ENCODE results near the gene GOLGA3.
A peak's percentile ranks its signal among the peaks of the same experiment; 100 is the strongest.
"Not testable (repeated sequence)": the region's sequence is repeated elsewhere in the genome, so short reads cannot be mapped to it uniquely, and the experiment has no call there.

Gene GOLGA3

DNA sequence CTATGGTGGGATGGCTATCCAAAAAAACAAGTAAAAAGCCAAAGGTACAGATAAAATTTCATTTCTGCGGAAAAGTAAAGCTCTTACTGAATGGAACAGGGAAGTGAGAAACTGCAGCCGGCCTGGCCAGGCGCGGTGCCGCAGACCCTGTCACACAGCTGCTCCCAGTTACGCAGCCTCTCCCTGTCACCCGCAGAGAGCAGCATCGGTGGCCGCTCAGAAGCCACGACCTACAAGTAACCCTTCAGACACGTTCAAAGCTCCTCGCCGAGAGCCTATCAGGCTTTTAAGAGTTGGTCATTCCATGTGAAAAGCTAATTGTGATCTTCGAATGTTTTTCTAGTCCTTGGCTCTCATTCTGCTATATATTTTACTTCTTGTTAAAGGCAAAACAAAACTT lies 56.1 kb downstream of the GOLGA3 start:
- Histone ChIP-seq H3K27ac (peak overlapping the region; percentile 85), H3K36me3 (peaks cover 67% of the 10 kb centered on the region)

DNA sequence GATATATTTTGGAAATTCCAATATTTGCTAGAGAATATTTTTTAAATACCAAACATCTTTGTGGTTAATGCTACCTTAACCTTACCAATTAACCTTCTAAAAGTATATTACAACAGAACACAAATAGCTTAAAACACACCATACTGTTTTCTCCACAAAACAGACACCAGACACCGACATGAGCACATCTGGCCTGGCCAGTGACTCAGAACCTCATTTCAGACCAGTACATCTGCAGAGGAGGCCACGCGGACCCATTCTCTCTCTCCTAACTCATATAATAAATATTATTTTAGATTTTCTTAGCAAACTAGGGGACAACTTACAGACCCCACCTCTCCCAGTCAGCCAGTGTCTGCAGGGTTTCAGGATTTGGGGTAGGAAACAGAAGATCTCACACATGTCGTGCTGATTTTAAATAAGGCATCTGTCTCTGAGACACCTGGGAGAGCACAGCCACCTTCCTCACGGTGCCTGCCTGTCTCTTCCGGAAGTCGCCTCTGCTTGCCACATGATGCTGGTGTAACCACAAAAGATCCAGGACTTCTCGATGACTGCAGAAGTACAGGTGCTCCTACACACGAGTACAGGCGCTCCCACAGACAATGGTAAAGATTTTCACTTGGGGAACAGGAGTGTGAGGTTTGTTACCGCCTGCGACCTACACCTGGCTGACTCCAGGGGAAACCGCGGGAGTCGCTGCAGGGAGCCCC lies 57.4 kb downstream of the GOLGA3 start:
- Histone ChIP-seq H3K27ac (peak overlapping the region; percentile 85), H3K9me3 (no peaks in the 10 kb centered on the region), H3K27me3 (no peaks in the 10 kb centered on the region), H4K20me1 (peaks cover 35% of the 10 kb centered on the region), H3K4me1 (peaks cover 89% of the 10 kb centered on the region), H3K4me2 (peak overlapping the region; percentile 85), H3K9ac (peak overlapping the region; percentile 71), H3K4me3 (no peak overlapping the region), H3K36me3 (peaks cover 54% of the 10 kb centered on the region)
- TF ChIP-seq Cebpa-rat (IDR thresholded peaks at IDR 0.05), result no peak

More for the DNA sequence above, 56.1 kb downstream of the GOLGA3 start:
- Histone ChIP-seq H3K4me2 (peak overlapping the region; percentile 85), H3K4me1 (peaks cover 76% of the 10 kb centered on the region), H3K9ac (peak overlapping the region; percentile 27; the same call in 1 of the 2 replicates), H4K20me1 (peaks cover 36% of the 10 kb centered on the region), H3K27me3 (no peaks in the 10 kb centered on the region), H3K9me3 (no peaks in the 10 kb centered on the region), H3K4me3 (no peak overlapping the region)
- TF ChIP-seq Cebpa-rat (IDR thresholded peaks at IDR 0.05), result no peak

DNA sequence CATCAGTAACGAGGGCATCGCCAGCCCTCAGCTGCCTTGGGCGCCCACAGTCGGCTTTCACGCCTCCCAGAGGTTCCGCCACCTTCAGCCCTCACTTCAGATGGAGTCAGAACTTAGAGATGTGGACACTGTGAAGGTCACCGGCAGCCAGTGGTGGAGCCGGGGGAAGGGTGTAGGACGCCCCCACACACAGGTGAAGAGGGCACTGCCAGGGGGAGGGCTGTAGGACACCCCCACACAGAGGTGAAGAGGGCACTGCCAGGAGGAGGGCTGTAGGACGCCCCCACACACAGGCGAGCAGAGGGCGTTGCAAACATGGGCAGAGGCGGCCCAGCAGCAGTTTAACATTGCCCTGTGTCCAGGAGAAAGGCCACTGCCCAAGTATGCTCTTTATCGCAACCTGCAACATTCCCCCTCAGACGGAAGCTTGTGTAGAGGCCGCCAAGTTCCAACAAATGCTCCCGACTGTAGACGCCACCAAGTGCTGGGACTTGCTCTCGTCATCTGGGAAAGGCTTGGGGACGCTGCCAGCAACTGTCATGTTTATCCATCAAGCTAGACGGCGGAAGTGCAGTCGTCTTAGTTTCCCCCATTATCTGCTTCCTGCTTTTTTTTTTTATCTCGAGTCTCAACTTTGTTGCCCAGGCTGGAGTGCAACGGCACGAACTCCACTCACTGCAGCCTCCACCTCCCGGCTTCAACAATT lies 62.1 kb downstream of the GOLGA3 start:
- Histone ChIP-seq H3K4me2 (peak overlapping the region; percentile 85), H3K27ac (peak overlapping the region; percentile 85), H3K9ac (peak overlapping the region; percentile 62), H3K4me1 (peaks cover 92% of the 10 kb centered on the region), H3K9me3 (no peaks in the 10 kb centered on the region), H4K20me1 (no peaks in the 10 kb centered on the region; the same call in 1 of the 2 replicates), H3K4me3 (peak overlapping the region; percentile 34), H3K36me3 (peaks cover 8% of the 10 kb centered on the region), H3K27me3 (no peaks in the 10 kb centered on the region)
- TF ChIP-seq Cebpa-rat (IDR thresholded peaks at IDR 0.05), result no peak

DNA sequence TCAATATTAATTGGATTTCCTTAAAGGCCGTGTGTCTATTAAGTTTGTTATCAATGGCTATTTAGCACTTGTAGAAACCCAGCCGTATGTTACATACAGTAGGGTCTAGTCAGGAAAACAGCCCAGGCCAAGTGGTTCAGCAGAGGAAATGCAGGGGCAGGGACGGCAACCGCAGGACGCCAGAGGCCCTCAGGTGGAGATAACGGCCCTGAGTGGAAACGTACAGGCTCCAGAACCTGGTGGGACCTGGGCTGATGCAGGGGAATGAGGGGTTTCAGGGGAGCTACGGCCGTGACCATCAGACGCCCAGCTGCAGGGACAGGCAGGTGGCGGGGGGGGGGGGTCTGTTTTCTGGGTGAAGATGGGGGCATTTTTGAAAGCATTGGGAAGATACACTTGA lies 63.3 kb downstream of the GOLGA3 start:
- peak overlapping the region; percentile 62 for H3K9ac ChIP-seq
- H4K20me1 ChIP-seq, result peaks cover 11% of the 10 kb centered on the region
- no peaks in the 10 kb centered on the region for H3K9me3 ChIP-seq
- peaks cover 5% of the 10 kb centered on the region; the same call in 1 of the 2 replicates for H3K36me3 ChIP-seq
- peak overlapping the region; percentile 85 for H3K27ac ChIP-seq
- no peaks in the 10 kb centered on the region for H3K27me3 ChIP-seq
- peak overlapping the region; percentile 34 for H3K4me3 ChIP-seq
- peak overlapping the region; percentile 85 for H3K4me2 ChIP-seq
- H3K4me1 ChIP-seq, result peaks cover 85% of the 10 kb centered on the region
- no peak for TF ChIP-seq Cebpa-rat (IDR thresholded peaks at IDR 0.05)

DNA sequence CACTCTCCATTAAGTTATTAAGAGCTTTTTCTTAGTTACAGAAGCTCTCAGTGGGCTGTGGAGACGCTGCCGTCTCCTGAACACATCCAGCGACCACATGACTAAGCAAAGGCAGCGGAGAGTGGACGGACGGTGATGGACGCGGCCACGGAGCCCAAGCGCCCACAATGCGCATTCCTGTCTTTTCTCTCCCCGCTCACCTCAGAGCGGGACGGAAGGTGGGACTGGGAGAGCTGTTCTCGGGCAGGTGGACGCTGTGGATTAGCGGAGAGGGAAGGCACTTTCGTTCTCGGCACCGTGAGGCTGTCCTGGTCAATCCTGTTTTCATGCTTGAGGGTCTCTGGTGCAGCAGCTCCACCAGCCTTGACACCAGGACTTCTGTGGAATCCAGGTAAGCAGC lies 64.4 kb downstream of the GOLGA3 start:
- no peaks in the 10 kb centered on the region for H3K9me3 ChIP-seq
- peaks cover 83% of the 10 kb centered on the region for H3K4me1 ChIP-seq
- peaks cover 14% of the 10 kb centered on the region for H3K36me3 ChIP-seq
- H3K4me2 ChIP-seq, result peak overlapping the region; percentile 85
- H4K20me1 ChIP-seq, result peaks cover 23% of the 10 kb centered on the region
- no peak for TF ChIP-seq Cebpa-rat (IDR thresholded peaks at IDR 0.05)
- peak overlapping the region; percentile 28; the same call in 1 of the 2 replicates for H3K9ac ChIP-seq
- no peaks in the 10 kb centered on the region for H3K27me3 ChIP-seq
- H3K27ac ChIP-seq, result peak overlapping the region; percentile 85
- H3K4me3 ChIP-seq, result no peak overlapping the region

DNA sequence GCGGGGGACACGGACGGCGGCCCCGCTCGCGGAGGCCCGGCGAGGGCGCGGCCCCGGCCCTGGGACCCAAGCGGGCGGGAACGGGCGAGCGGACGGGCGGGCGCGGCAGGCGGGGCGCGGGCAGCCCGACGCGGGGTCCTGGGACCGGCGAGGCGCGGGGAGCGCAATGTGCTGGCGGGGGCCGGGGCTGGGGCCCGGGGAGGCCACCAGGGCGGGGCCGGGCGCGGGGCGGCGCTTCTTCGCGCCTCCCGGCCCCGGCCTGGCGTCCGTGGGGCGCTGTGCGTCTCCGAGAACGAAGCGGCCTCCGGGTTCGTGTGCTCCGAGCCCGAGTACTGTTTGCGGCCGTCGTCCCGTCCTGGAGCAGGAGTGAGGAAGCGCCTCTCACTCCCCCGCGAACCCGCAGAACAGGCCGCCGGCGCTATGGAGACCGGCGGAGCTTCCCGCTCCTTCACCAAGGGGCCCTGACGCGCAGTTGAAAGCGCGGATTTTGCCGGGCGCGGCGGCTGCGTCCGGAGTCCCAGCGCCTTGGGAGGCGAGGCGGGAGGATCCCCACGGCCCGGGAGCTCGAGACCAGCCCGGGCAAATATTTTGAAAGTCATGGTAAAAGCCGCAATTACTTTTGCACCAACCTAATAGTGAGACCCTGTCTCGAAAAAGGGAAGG lies 66.6 kb downstream of the GOLGA3 start:
- Histone ChIP-seq H3K9me3 (no peaks in the 10 kb centered on the region), H3K27ac (peak overlapping the region; percentile 98), H4K20me1 (peaks cover 44% of the 10 kb centered on the region), H3K27me3 (no peaks in the 10 kb centered on the region), H3K4me2 (peak overlapping the region; percentile 85), H3K4me1 (peaks cover 73% of the 10 kb centered on the region), H3K36me3 (peaks cover 33% of the 10 kb centered on the region), H3K4me3 (peak overlapping the region; percentile 96), H3K9ac (peak overlapping the region; percentile 97)
- TF ChIP-seq Cebpa-rat (IDR thresholded peaks at IDR 0.05), result no peak

DNA sequence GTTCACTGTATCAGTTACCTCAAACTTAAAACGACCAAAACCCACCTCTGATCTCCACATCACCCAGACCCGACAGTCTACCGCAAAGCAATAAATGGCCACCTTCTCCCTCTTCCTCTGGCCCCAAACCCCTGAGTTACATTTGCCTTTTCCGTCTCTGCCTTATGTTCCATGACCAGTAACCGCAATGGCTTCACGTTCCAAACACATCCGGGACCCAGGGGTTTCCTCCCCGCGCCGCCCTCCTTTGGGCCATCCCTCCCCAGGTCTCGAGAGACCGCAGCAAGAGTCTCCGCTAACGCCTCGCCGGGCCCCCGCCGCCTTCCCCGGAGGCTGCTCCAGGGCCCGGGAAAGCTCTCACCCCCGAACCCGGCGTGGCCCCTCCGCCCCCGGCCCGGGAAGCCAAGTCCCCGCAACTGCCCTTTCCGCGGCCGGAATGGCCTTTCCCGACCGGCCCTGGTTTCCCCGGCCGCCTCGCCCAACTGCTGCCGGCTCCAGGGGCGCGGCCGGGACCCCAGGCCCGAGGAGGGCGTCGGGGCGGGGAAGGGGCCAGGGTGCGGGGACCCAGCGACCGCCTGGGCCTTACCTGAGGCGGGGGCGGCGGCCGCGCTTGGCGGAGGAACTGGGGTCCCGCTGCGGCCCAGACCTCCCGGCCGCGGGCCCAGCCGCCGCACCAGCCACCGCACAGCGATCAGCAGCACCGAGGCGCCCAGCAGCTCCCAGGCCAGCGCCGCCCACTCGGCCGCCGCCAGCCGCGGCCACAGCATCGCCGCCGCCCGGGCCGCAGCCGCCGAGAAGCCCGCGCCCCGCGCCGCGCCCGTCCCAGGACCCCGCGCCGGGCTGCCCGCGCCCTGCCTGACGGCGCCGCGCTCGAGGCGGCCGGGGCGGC lies 67.4 kb downstream of the GOLGA3 start, which contains the start of gene ANKLE2:
TSS of gene ANKLE2 (minus strand) at position 801 of the 889 bp plus-strand sequence. CDS start at position 767, 34 bp downstream.
- no peak for TF ChIP-seq Cebpa-rat (IDR thresholded peaks at IDR 0.05)

DNA sequence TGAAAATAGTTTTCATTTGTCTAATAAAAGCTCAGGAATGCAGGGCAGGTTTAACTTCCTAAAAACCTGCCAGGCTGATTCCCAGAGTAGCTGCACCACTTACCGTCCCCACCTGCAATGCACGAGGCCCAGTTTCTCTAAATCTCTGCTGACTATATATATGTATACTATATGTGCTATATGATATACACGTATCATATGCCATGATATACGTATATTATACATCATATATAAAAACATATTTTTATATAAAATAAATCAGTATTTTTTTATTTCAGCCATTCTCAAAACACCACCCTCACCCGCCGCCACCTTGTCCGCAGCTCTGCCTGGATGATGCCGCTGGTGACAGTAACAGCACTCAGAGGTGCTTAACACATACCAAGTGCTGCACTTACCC lies 69.3 kb downstream of the GOLGA3 start:
- Histone ChIP-seq H4K20me1 (peaks cover 71% of the 10 kb centered on the region), H3K36me3 (peaks cover 60% of the 10 kb centered on the region), H3K4me2 (peak overlapping the region; percentile 85), H3K4me3 (no peak overlapping the region), H3K27ac (no peak overlapping the region), H3K9me3 (no peaks in the 10 kb centered on the region), H3K9ac (no peak overlapping the region), H3K4me1 (peaks cover 48% of the 10 kb centered on the region), H3K27me3 (no peaks in the 10 kb centered on the region)
- TF ChIP-seq Cebpa-rat (IDR thresholded peaks at IDR 0.05), result no peak

More for the DNA sequence above, 67.4 kb downstream of the GOLGA3 start, which contains the start of gene ANKLE2:
- peaks cover 41% of the 10 kb centered on the region for H3K36me3 ChIP-seq
- H3K9me3 ChIP-seq, result no peaks in the 10 kb centered on the region
- peaks cover 52% of the 10 kb centered on the region for H4K20me1 ChIP-seq
- peak within 1 kb of the TSS; percentile 97 for H3K9ac ChIP-seq
- H3K4me1 ChIP-seq, result peaks cover 67% of the 10 kb centered on the region
- no peaks in the 10 kb centered on the region for H3K27me3 ChIP-seq
- peak within 1 kb of the TSS; percentile 98 for H3K27ac ChIP-seq
- peak within 1 kb of the TSS; percentile 85 for H3K4me2 ChIP-seq
- H3K4me3 ChIP-seq, result peak within 1 kb of the TSS; percentile 96

DNA sequence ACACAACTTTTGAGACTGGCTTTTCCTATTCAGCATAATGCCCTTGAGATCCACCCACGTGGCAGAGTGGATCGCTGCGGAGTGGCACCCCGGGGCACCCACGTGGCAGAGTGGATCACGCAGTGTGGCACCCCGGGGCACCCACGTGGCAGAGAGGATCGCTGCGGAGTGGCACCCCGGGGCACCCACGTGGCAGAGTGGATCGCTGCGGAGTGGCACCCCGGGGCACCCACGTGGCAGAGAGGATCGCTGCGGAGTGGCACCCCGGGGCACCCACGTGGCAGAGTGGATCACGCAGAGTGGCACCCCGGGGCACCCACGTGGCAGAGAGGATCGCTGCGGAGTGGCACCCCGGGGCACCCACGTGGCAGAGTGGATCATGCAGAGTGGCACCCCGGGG lies 69.8 kb downstream of the GOLGA3 start:
- H3K9me3 ChIP-seq, H3K27me3 ChIP-seq, H3K4me2 ChIP-seq, H3K9ac ChIP-seq, H3K4me3 ChIP-seq, H3K27ac ChIP-seq: not testable (repeated sequence)
- Histone ChIP-seq H4K20me1 (peaks cover 77% of the 10 kb centered on the region), H3K4me1 (peaks cover 42% of the 10 kb centered on the region), H3K36me3 (peaks cover 65% of the 10 kb centered on the region)
